K562 treated with DMSO at 1 percent for 4 hours (cell line): ENCODE results near the gene AKT1. TPM values are rescaled to one million over a fixed set of nuclear protein-coding genes. Genes with fewer than 3 reads are reported as not detected.

Experiments used
- total RNA-seq: library from RNA; unstranded; fragments of 300-600 nt; gene quantifications from 2 replicates; pipeline ENCODE4 v1.2.3, GENCODE V29; 2022; ENCODE audit not compliant: insufficient read depth

Gene AKT1
- total RNA-seq = 102 and 123 TPM in 2 replicates

GRCh38 chr14:104794993-104795780, at the start of gene AKT1:
Gene AKT1, minus strand, starts transcription at chr14:104795748. Its CDS starts 3,105 bp downstream, at chr14:104792643.

DNA sequence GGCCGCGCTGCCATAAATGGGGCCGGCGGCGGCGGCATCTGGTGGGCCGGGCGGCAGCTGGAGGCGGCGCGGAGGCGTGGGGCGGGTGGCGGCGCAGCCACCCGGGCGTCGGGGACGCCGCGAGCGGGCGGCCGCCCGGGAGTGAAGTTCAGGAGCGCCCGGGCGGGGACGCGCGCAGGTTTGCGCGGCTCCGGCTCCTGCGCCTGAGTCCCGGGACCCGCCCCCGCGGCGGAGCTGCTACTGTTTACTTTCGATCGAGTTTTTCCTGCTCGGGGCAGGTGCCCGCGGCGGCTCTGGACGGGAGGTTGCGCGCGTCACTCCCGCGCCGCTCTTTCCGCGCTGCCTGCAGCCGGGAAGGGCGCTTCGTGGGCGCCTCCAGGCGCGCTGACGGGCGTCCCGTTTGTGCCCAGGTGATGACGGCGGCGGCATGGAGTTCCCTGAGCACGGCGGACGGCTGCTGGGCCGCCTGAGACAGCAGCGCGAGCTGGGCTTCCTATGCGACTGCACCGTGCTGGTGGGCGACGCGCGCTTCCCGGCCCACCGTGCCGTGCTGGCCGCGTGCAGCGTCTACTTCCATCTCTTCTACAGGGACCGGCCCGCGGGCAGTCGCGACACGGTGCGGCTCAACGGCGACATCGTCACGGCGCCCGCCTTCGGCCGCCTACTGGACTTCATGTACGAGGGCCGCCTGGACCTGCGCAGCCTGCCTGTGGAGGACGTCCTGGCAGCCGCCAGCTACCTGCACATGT, 5.4 kb upstream of the AKT1 start, which contains the start of gene ZBTB42:
Gene ZBTB42, plus strand, starts transcription at position 331 of the 749 bp plus-strand sequence. Its CDS starts 97 bp downstream, at position 428.

GRCh38 chr14:104752735-104753527, 42.6 kb downstream of the AKT1 start, which contains the start of gene SIVA1:
Gene SIVA1, plus strand, starts transcription at chr14:104753147. Its CDS starts 55 bp downstream, at chr14:104753202.

GRCh38 chr14:104723651-104724406, 71.7 kb downstream of the AKT1 start, which contains the start of gene ADSS1:
Gene ADSS1, plus strand, starts transcription at chr14:104724229. Its CDS starts 42 bp downstream, at chr14:104724271.

Other genes with a start within 250 kb of the AKT1 start
- not detected in 2 replicates for gene C14orf180, start 216.0 kb downstream of the AKT1 start, total RNA-seq
- not detected in 2 replicates for gene TMEM179, start 191.0 kb downstream of the AKT1 start, total RNA-seq
- 19.1 and 24.2 TPM in 2 replicates for gene INF2, start 106.1 kb downstream of the AKT1 start, total RNA-seq
- gene ADSS1, start 71.5 kb downstream of the AKT1 start, total RNA-seq = 11.7 and 16.5 TPM in 2 replicates
- 115 and 126 TPM in 2 replicates for gene SIVA1, start 42.6 kb downstream of the AKT1 start, total RNA-seq
- 3.1 and 4.1 TPM in 2 replicates for gene ZBTB42, start 5.4 kb upstream of the AKT1 start, total RNA-seq
- gene CEP170B, start 69.5 kb upstream of the AKT1 start, total RNA-seq = 6.7 and 6.8 TPM in 2 replicates
- 3.9 TPM in 1 of 2 replicates, not detected in the other for gene PLD4, start 129.1 kb upstream of the AKT1 start, total RNA-seq
- 0.12 TPM in 1 of 2 replicates, not detected in the other for gene AHNAK2, start 182.6 kb upstream of the AKT1 start, total RNA-seq
- 1.5 and 1.7 TPM in 2 replicates for gene CLBA1, start 190.0 kb upstream of the AKT1 start, total RNA-seq
- 29.5 and 31.6 TPM in 2 replicates for gene CDCA4, start 225.3 kb upstream of the AKT1 start, total RNA-seq